NCI-H2107 treated with DMSO at 0.1 percent for 48 hours (cell line): Measurements from ENCODE around the gene JAKMIP3.

ENCODE experiments used
- DNase-seq: peaks from one replicate; lab custom pipeline; 2025; ENCODE audit not compliant: unreplicated experiment; lab: John Stamatoyannopoulos, UW

The JAKMIP3 gene

DNA sequence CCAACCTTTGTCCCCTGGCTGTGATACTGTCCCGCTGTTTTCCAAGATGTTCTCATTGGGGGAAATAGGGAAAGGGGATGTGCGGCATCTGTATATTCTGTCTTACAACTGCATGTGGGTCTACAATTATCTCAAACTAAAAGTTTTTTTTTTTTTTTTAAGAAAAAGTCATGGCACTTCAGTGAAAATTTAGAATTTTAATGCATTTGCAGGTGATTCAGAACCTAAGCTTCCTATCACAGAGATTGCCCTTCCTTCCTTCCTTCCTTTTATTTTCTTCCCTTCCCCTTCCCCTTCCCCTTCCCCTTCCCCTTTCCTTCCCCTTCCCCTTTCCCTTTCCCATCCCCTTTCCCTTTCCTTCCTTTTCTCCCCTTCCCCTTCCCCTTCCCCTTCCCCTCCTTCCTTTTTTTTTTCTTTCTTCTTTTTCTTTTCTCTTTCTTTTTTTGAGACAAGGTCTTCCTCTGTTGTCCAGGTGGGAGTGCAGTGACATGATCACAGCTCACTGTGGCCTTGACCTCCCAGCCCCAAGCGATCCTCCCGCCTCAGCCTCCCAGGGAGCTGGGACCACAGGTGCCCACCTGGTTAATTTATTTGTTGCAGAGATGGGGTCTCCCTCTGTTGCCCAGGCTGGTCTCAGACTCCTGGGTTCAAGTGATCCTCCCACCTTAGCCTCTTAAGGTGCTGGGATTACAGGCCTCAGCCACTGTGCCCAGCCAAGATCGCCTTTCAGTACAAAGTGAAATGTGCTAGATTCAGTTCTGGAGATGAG is 32.0 kb downstream of the JAKMIP3 start:
- DNase-seq, result no peak

DNA sequence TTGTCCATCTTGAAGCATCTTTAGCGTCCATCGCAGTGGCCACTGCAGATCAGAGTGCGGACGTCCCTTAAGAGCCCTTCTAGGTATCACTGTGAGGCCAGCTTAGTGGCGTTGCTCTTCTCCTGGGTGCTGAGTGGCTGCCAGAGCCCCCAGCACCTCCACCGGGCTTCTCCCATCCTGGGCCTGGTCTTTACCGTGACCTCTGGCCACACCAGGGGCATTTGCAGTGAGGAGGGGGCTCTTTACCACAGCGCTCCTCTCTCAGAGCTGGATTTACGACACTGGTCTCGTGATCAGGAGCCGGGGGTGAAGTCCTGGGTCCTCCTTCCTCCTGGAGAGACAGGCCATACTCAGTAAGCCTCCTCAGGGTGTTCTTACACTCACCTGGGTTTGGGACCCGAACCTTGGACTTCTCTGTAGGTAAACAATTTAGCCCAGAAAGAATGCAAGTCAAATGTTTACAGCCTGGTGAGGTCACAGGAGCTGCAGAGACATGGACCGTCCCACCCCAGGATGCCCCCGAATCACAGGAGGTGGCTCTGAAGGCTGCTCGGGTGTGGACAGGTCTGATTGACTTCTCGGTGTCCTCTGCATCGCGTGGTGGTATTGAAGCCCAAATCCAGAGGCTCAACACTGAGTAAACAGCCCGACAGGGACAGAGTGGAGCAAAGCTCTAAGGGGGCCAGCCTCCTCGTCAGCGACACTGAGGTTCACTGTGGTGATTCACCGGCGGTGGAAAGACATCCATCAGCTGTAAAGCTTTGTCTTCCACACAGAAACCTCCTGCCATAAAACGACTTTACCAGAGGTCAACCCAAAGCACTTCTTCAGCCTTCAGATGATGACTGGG is 33.0 kb downstream of the JAKMIP3 start:
- no peak for DNase-seq

DNA sequence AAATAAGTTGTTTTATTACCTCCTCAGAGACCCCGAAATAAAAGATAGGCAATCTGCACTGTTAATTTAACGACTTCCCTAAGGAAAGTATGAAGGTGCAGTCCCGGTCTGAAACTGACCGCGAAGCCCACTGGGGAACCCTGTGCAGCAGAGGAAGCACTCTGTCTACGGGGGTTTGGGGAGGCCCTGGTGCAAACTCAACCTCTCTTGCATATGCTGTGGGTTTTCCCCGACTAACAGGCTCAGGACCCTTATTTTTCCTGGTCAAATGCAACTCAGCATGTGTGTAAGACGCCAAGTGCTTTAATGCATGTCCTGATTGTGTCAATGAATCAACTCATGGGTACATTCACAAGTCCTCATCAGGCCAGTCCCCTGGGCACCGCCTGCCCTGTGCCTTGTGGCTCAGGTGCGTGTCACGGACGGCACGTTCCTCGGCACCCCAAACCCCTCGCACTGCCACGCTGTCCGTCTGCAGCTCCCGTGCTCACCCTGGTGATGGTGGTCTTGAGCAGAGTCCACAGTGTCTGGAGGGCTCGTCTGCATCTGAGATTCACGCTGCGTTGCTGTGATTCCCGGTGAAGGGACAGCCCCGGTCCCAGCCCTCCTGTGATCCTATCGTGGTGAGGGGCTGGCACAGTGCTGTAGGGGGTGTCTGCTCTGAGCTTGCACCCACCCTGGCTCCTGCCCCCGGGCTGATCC is 33.8 kb downstream of the JAKMIP3 start:
- DNase-seq, result no peak

DNA sequence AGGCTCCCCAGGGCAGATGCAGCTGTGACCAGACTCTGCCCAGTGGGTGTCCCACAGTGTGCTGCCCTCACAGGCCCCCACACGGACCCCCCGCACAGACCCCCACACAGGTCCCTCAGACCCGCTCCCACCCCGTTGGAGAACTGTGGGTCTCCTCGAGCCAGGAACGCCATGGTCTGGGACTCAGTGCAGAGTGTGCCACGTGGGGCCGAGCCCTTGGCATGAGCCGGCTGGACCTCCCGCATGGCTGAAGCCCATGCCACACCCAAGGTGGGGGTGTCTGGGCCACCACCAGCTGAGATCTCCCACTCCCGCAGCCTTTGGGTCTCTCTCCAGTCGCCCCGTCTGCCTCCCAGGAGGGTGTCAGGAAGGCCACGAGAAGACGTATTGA is 34.3 kb downstream of the JAKMIP3 start:
- no peak for DNase-seq

DNA sequence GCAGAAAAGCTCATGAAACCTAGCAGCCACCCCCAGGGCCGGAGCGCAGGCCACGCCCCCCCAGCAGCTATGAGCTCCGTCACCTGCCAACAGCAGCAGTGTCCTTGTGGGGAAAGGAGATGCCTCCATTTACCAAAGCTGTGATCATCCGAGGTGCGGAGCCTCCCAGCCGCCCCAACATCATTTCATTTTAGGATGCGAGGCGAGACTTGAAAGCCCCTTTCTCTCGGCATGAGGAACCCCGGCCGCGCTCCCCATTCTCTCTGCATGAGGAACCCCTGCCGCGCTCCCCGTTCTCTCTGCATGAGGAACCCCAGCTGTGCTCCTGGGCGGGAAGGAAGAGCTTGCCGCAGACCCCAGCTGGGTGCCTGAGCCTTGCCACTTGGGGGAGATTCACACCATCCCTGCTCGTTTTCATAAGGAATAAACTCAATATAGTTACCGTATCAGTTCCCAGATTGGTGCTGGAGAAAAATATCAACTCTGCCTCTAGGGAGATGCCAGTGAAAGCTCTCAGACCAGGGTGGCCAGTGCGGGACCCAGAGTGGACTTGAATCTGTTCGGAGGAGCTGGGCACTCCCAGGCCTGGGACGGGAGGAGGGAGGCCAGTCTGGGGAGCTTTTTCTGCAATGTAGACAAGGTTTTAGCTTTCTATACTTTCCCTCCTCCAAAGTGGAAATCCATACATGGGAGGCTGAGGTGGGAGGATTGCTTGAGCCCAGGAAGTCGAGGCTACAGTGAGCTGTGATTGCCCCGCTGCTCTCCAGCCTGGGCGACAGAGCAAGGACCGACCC is 35.0 kb downstream of the JAKMIP3 start:
- DNase-seq, result no peak

DNA sequence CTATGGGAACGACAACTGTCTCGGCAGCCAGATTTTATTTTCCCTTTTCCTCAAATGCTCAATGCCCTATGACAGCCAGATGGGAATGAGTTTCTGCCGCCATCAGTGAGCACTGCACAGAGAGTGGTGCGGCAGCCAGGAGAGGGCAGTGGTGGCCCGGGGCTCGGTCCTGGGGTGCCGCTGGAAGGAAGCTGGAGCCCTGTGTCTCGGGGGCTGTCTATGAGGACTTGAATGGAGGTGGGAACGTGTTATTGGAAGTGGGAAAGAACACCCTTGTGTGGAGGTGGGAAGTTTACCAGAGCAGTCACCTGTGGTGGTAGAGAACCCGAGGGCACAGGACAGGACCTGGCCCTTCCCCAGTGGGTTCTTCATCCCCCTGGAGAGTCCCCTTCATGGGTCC is 35.8 kb downstream of the JAKMIP3 start:
- no peak for DNase-seq

DNA sequence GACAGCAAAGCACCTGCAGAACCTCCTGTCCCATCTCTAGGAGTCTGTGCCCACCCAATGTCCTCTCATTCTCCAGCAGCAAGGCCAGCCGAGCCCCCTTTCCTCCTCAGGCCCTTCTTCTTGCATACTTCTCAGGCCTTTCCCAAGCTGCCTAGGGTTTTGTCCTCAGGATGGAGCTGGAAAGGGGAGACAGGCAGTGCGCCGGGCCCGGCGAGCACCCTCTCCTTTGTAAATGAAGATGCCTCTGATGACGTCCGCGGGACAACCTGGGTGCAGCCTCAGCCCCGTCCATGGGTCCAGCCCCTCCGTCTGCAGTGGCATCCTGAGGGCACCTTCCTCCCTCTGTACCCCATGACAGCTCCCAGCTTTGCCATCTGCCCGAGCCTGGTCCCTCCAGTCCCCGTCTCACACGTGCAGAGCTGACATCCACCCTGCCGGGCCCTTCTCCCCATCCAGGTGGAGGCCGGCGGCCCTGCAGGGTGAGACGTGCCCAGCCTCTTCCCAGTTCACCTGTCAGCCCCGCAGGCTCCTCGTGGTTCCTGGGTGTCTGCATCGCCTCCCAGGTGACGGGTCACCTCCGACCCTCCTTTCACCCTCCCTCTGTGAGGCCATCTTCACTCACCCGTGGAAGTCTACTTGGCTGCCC is 36.4 kb downstream of the JAKMIP3 start:
- DNase-seq, result no peak

DNA sequence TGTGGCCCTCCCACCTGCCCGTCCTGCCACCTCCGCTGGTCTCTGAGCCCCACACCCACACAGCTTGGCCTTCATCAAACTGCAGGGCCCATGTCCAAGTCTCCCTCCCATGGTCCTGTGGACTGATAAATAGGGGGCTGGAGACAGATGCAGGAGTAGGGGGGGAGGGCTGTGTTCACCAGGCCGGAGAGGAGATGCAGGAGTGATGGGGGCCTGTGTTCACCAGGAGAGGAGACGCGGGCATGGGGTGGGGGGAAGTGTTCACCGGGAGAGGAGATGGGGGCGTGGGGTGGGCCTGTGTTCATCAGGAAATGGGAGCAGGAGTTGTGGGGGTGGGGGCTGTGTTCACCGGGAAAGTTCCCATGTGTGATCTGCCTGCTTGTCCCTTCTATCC is 37.0 kb downstream of the JAKMIP3 start:
- no peak for DNase-seq

DNA sequence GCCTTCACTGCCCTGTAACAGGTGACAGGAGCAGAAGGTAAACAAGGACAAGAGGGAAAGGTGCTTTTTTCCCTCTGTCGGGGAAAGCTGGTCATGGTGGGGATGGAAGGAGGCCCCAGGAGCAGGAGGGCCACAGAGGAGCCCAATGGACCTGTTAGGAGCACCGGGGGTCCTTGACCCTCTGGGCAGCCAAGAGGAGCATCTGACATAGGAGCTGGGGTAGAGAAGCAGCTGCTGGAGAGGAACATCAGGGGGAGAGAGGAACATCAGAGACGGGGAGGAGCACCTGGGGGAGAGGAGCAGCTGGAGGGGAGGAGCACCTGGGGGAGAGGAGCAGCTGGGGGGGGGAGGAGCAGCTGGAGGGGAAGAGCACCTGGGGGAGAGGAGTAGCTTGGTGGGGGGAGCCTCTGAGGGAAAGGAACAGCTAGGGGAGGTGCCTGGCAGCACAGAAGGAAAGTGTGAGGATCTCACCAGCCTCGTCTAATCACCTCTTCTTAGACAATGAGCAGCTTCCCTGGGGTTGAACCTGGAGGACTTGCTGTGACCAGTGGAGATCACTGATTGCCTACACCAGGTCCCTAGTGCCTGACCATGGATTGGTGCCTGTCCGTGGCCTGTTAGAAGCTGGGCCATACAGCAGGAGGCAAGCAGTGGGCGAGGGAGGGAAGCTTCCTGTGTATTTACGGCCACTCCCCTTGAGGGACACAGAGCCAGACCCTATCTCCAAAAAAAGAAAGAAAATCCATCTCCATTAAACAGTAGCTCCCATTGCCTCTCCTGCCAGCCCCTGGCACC is 37.6 kb downstream of the JAKMIP3 start:
- DNase-seq, result no peak

DNA sequence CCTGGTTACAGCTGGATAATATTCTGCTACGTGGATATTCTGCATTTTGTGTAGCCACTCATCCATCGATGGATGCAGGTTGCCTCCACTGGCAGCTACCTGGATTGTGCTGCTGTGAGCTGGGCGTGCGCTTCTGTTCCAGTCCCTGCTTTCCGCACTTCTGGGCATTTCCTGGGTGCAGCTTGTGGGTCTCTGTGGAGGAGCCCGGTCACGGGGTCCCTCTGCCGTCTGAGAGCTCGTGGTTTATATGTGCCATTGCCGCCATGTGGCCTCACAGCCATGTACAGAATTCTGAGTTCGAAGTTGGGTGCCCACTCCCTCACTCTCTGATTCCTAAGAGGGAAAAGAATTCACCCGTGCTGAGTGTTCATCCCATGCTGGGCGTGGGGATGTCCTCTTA is 38.3 kb downstream of the JAKMIP3 start:
- no peak for DNase-seq

DNA sequence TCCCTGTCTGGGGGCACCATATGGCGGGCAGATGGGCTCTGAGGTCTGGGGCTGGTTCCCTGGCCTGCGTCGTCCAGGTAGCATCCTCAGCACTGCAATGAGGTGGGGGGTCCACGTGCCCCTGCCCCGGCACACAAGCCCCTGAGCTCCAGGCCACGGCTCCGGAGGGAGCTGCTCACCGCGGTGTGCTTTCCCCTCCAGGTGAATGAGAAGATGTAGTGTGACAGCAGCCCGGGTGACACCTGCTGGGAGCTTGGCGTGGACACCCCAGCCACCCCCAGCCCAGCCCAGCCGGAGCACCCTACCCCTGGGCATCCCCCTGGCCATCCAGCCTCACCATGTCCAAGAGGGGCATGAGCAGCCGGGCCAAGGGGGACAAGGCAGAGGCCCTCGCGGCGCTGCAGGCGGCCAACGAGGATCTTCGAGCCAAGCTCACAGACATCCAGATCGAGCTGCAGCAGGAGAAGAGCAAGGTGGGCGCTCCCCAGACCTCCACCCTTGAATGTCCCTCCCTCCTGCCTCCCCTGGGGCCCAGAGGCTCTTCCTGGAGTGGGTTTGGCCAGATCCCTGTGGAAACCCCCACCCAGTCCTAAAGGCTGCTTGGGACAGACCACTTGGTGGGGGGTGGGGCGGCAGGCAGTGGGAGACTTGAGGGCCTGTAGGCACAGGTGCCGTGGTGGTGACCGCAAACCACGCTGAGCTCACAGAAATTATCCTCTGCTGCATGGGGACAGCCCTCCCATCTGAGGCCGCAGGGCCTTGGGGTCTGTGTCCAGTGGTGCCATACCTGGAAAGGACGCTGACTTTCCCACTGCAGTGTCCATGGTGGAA is 38.9 kb downstream of the JAKMIP3 start:
- no peak for DNase-seq

DNA sequence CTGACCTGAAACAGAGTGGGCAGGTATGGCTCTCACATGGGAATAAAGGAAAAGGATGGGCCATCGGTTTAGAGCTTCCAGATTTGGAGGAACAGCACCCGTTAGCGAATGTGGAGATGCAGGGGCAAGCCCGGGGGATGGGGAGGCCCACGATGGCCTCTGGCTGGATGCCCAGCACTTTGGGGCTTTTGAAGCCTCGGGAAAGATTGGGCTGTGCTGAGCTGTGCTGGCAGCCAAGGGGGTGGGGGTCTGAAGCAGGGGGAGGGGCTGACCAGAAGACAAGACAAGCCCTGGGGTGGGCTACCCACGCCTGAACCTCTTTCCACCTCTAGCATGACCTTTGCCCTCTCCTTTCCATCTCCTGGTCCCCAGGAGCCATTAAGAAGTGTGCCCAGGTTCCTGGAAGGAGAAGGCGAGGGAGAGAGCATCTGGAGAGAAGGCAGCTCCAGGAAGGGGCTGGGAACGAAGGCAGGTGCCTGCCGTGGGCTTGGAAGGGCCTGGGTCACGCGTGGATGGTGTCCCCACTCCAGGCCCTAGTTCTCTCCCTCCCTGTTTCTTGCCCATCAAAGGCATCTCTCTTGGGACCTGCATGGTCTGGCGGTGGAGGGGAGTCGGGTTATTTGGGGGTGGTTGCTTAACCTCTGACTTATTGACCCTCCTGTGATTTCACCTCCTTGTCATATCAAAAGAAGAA is 39.7 kb downstream of the JAKMIP3 start:
- DNase-seq, result no peak

DNA sequence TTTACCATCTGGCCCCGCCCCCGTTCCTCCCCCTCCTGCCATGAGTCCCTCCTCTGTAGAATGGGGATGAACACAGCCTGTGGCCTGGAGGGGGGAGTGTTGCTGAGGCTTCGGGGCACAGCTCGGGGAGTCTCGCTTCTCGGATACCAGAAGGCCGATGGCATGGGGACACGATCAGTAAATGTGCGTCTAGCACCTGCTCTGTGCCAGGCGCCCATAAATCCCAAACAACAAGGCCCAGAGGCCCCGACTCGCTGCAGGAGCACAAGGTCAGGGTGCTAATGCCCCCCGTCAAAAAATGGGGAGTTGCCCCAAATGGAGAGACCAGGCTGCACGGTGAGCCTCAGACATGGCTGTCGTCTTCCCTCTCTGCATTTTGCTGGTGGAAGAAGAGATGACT is 40.7 kb downstream of the JAKMIP3 start:
- no peak for DNase-seq

DNA sequence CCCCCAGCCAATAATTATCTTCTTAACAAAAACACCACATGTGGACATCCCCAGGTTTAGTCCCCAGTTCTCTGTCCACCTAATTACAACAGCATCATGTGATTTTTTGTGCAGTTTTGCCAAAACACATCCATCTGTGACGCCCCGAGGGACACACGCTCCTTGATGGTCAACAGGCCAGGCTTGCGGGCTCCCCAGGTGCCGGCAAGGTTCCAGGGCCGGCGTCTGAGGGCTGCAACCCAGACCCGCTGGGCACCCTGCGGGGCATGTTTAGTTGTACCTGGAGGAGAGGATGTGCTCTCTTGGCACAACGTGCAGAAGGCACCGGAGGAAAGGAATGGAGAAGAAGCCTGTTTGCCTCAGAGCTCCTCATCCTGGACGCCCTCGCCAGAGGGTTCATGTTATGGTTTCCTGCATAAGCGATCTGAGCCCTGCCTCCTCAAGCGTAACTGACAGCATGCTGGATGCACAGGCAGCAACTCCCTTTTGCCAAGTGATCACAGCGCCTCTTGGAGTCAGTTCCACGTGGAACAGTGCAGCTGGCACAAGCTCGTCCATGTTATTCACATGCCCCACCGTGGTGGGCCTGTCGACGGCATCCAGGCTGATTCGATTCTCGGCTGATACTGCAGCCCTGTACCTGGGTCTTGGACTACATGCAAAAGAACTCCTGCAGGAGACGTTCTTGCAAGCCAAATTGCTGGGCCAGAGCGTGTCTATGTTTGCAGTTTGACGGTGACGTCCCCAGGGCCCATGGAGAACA is 41.6 kb downstream of the JAKMIP3 start:
- no peak for DNase-seq

DNA sequence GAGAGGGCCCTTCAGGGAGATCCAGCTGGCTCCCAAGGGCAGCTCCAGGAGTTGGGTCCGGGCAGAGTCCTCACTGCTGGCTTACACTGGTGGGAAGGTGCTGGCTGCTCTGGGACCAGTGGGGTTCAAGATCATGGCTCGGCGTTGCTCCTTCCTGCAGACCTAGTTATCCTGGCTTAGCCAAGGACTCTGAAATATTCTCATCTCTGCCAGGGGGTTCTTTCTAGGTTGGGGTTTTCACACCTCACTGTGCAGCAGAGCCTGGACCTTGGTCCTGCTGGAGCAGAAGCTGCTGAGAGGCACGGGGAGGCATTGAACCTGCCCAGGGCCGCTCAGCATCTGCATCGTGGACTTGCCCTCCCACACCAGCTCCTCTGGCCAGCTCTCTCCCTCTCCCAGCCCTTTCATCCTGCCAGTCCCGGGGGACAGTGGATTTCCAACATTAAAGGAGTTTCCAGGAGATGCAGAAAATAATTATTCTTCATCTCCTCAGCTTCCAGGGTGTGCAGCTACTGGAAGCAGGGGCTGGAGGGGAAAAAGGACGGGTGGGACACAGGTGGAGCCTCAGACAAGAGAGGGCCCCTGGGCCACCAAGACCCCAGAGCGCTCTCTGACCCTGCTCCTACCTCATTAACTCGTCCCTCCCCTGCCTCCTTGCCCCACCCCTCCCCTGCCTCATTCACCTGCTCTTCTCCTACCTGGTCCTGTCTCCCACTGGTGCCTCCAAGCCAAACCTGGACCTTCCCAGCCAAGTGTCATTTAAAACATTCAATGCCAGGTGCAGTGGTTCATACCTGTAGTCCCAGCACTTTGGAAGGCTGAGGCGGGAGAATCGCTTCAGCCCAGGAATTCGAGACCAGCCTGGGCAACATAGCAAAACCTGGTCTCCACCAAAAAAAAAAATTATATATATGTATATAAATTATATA is 42.5 kb downstream of the JAKMIP3 start:
- DNase-seq, result no peak

DNA sequence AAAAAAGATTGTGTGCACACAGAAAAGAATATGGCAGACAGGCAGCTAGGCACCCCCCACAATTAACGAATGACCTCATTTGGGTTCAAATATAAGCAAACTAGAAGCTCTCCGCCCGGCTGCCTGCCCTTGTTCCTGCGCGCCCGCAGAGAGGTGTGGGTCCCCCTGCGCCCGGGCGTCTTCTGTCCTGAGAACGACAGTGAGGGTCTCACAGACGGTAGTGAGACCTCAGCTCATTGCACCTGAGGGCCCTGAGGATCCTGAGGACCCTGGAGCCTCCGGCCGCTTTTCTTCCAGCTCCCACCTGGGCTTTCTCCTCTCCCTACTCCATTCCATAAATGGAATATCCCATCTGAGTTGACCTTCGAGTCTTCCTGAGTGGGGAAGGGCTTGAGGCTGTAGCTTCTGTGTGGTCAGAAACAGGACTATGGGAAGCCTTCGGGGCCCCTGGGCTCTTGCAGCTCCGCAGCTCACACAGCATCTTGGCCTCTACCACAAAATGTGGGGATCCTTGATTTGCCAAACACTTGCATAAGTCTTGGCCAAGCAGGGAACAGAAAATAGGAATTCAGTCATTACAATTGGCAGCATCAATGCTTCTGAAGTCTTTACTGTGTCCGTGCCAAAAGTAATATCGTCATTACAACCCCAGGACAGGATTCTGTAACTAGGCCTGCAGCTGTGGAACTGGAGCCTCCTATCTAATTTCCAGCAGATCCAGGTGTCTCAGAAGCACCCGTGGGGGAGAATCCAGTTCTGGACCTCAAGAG is 43.8 kb downstream of the JAKMIP3 start:
- no peak for DNase-seq
